GM19397 (cell line): ENCODE results near the gene ATG14.

Source experiments
- ATAC-seq: cut with Tn5 transposase; IDR thresholded peaks from one replicate; pipeline ENCODE4 v1.9.1; 2021; ENCODE audit warnings: mild to moderate bottlenecking, moderate library complexity; ENCODE audit not compliant: unreplicated experiment

Gene ATG14

GRCh38 chr14:55317542-55318306 lies 93.9 kb downstream of the ATG14 start:
- ATAC-seq, result no peak

GRCh38 chr14:55316564-55316963 lies 95.1 kb downstream of the ATG14 start:
- ATAC-seq, result no peak
